ENCODE results near the gene PIN1.
A peak's percentile ranks its signal among the peaks of the same experiment; 100 is the strongest.
"Not testable (repeated sequence)": the region's sequence is repeated elsewhere in the genome, so short reads cannot be mapped to it uniquely, and the experiment has no call there.

The PIN1 gene

DNA sequence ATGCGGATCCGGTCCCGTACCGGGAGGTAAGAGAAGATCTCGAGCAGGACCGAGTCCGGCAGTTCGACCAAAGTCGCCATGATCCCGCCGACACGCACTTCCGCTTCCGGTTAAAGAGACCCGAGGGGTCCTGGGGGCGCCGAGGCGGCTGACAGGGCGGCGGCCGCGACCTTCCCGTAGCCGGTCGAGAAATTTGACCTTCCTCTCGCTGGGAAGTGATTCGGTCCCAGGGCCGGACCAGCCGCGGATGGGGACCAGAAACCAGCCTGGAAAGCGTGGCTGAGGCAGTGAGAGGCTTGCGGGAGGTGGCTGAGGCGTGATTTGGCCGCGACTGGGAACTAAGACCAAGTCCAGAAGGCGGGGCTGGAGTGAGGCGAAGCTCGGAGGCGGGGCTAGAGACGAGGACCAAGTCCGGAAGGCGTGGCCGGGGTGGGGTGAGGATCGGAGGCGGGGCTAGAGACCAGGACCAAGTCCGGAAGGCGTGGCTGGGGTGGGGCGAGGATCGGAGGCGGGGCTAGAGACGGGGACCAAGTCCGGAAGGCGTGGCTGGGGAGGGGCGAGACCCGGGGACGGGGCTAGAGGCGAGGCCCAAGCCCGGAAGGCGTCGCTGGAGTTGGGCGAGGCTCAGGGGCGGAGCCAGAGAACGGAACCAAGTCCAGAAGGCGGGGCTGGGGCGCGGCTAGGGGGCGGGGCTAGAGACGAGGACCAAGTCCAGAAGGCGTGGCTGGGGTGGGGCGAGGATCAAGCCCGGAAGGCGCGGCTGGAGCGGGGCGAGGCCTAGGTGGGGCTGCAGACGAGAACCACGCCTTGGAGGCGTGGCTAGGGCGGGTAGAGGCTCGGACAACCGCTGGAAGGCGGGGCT, 16.2 kb upstream of the PIN1 start, which contains the start of gene FBXL12:
TSS of gene FBXL12 (minus strand) at position 346 of the 862 bp plus-strand sequence. CDS start at position 80, 266 bp downstream.
- peak; percentile 88 for DNase-seq

DNA sequence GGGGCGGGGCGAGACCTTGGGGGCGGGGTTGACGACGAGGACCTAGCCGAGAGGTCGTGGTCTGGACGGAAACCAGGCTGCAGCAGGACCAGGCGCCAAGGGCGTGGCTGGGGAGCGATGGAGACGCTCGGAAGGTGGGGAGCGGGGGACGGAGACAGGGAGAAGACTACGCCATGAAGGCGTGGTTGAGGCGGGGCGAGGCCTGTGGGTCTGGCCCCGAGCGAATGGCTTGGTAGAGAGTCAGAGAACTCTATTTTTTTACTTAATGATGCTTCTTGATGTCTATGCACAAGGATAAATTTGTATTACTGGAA, 15.6 kb upstream of the PIN1 start:
- DNase-seq = peak; percentile 80

DNA sequence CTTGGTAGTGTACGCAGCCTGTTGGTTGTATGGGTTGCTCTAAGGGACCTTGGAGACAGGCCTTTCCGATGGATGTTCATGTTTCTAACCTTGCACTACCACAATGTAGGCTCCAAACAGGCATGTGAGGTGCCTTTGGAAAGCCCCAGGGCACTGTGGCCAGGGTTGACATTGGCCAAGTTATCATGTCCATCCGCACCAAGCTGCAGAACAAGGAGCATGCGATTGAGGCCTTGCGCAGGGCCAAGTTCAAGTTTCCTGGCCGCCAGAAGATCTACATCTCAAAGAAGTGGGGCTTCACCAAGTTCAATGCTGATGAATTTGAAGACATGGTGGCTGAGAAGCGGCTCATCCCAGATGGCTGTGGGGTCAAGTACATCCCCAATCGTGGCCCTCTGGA, 15.1 kb upstream of the PIN1 start:
- DNase-seq = not testable (repeated sequence)

DNA sequence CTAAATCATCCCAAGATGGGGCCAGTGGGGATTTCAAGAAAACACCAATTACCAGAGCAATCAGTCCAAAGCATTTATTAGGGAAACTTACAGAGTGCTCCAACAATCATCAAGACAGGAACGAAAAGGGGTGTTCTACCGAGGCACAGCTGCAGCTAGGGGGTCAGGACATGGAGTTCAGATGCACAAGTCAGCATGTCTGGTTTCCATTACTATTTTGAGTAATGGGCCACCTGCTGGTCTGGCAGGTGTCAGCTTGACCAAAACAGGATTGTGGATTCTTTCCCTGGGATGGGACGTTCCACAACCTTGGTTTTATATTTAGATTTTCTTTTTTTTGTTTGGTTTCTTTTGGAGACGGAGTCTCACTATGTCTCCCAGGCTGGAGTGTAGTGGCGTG, 11.3 kb upstream of the PIN1 start:
- no peak for DNase-seq

DNA sequence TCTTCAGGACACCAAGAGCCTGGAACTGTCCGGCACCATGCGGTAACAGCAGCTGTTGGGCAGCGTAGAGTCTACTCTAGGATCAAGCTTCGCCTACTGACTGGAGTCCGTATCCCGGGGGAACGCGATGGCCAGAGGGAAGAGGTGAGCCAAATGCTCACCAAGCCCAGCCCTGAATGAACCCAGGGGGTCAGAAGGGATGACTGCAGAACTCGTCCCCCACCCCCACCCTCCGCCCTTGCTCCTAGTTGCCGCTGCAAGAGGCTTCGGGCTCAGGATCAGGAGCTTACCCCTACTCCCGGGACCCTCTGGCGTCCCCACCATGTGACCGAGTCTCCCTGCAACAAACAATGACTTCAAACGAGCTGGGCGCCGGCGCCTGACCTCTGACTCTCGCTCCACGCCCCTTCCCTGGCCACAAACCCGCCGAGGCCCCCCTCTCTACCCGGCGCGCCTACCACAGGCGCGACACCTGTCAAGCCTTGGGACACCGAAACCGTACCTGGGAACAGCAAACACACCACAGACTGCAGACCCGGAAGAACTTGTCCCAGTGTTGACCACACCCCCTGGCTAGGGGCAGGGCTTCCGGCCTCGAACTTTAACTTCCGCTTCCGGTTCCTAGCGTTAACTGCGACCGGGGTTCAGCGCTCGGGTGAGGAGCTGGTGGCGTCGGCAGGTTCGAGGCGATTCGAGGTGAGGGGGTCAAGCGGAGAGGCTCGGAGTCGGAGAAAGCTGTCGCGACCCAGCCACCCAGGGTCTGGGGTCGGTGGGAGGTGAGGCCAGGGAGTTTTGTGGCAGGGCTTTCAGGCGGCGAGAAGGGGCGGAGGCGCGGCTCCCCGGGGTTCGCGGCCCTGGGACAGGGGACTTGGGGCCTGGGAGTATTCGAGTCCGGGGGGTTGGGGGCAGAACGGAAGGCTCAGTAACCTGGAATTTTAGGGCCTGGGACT, 7.6 kb upstream of the PIN1 start, which contains the start of gene UBL5:
TSS of gene UBL5 (plus strand) at position 630 of the 950 bp plus-strand sequence. CDS start 420 bp downstream, outside the sequence.
- DNase-seq = peak; percentile 20

DNA sequence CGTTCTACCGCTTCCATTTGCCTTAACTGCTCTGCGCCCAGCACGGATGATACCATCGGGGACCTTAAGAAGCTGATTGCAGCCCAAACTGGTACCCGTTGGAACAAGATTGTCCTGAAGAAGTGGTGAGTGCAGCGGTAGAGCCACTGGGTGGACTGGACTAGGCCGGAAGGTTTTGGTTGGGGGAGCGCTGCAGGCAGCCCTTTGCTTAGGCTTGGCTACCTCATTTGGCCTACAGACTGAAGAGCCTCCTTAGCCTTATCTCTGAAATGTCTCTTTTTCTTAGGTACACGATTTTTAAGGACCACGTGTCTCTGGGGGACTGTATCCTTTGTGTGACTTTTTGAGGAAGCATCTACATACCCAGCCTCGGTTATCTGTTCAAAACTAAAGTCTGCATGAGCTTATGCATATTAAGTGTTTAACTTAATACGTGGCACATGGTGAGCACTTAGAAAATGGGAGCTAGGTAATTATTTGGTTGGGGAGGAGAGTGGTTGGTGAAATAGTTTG, 6.5 kb upstream of the PIN1 start:
- DNase-seq = no peak

DNA sequence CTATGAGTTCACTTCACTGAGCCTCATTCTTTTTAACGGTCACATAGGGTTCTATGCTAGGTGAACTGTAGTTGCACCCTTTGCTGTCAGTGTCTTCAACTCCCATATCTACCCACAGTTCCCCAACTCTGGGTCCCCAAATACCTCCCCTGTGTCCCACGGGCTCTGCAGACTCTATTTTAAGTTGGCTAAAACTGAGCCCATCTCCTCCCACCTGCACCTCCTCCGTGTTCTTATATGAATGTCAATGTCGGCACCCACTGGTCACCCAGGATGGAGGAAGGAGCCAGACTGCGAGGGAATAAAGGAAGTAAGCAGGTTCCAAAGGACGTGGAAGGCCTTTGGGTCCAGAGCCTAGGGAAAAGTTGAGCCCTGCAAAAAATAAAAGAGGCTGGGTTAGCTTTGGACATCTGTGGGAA, 802 bp upstream of the PIN1 start:
- DNase-seq = no peak

DNA sequence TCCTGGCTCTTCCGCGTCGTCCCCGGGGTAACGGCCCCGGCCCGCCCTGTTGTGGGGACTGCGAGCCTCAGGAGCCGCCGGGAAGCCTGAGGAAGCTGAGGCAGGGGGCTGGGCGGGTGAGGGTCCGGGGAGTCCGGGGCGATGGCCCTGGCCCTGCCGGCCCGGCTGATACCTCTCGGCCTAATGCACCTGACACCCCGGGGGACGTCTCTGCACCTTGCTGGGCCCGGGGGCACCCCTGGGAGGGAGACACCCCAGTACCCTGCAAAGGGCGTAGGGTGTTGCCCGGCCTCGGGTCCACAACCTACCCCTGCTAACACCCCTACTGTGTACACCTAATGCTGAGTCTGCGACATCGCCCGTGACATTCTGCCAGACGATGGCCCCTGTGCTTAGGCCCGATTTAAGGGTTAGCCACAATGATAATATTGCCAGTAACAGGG, 410 bp downstream of the PIN1 start:
- DNase-seq = no peak

DNA sequence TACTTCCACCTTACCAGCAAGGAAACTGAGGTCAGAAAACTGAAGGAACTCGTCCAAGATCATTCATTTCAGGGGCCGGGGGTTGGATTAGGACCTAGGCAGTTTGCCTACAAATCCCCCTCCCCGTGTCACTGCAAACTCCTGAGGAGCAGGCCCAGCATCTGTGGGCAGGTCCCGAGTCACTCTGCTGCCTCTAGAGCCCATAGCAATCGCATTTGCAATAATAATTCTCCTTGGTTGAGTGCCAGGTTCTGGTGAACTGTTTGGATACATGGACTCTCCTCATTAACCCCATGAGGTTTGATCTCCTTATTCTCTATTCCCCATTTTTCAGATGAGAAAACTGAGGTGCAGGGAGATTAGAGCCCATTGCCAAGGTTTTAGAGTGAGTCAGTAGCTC, 903 bp downstream of the PIN1 start:
- no peak for DNase-seq

DNA sequence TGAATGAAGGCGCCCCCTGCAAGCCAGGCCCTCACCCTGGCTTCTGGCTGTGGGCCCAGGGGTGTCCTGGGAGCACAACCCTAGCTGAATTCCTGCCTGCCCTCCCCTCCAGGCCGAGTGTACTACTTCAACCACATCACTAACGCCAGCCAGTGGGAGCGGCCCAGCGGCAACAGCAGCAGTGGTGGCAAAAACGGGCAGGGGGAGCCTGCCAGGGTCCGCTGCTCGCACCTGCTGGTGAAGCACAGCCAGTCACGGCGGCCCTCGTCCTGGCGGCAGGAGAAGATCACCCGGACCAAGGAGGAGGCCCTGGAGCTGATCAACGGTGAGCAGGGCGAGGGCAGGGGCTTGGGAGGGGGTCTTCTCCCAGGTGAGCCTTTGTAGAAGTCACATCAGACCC, 3.2 kb downstream of the PIN1 start:
- DNase-seq = no peak

DNA sequence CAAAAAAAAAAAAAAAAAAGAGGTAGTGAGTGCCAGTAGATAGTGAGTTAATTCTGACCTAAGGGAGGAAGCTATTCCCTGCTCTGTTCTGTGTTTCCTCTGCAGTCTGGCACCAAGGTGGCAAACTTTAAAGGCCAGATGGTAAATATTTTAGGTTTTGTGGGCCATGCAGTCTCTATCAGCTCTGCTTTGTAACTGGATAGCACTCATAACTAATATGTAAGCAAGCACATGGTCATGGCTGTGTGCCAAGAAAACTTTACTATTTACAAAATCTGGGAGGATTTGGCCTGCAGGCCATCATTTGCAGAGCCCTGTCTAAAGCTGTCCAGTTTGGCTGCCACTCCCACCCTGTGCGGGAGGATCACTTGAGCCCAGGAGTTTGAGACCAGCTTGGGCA, 4.3 kb downstream of the PIN1 start:
- DNase-seq = no peak

DNA sequence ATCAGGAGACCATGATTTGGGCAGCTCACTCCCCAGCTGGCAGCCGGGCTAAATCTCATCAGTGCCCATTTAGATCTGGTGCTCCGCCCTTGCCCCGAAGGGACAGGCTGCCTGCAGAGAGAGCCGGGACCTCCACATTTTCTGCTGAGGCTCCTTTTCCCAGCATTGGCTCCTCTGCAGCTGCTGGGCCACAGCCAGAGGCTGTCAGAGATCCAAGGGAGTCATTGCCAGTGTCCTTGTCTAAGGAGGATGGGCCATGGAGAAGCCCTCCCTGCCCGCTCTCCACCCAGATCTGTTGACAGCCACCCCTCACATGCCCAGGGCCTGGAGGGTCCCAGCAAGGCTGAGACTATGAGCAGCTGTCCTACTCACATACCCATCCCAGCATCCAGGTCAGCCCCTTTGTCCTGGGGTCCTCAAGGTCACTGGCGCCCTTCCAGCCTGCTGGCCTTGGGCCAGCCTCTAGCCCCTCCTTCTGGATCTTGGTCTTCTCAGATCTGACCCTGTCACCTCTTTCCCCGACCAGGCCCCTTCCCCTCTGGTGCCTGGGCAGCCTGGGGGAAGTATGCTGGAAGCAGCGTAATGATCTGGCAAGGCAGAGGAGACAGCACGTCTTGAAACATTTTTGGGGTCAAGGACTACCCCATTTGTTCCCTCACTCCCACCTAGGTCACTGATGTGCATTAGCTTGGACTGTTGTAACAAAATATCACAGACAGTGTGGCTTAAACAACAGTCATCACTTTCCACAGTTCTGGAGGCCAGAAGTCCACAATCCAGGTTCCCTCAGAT, 7.9 kb downstream of the PIN1 start:
- no peak for DNase-seq

DNA sequence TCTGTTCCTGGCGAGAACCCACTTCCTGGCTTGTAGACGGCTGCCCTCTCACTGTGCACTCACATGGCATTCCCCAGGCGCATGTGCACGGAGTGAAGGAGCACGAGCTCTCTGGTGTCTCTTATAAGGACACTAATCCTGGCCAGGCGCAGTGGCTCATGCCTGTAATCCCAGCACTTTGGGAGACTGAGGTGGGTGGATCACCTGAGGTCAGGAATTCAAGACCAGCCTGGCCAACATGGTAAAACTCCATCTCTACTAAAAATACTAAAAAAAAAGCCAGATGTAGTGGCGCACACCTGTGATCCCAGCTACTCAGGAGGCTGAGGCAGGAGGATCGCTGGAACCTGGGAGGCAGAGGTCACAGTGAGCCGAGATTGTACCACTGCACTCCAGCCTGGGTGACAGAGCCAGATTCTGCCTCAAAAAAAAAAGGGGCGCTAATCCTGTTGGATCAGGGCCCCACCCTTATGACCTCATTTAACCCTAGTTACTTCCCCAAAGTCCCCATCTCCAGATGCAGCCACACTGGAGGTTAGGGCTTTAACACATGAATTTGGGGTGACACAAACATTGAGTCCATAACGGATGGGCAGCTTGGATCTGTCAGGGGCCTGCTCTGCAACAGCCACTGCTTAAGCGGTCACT, 8.6 kb downstream of the PIN1 start:
- DNase-seq = not testable (repeated sequence)

DNA sequence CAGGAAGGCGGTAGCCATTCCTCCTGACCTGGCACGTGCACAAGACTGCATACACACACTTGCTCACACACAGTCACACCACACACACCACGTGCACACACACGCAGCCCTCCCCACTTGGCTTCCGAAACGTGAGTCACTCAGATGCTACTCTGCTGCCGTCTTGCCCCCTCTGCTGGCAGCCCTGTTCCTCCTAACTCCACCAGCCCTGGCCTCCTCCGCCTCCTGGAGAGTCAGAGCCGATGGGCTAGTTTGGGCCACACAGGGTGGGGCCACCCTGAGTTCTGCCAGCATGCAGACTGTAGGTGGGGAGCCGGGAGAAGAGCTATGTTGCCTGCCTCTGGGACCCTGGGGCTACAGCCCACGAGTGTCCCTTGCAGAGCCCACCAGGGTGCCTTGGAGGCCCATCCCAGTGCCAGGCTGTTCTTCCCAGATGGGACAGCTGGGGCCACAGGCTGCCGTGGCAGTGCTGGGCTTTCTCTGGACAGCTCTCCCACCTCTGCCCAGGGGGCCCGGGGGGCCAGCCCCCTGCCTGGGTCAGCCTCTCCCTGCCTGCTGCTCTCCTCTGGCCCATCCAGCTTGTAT, 12.1 kb downstream of the PIN1 start:
- DNase-seq = no peak

DNA sequence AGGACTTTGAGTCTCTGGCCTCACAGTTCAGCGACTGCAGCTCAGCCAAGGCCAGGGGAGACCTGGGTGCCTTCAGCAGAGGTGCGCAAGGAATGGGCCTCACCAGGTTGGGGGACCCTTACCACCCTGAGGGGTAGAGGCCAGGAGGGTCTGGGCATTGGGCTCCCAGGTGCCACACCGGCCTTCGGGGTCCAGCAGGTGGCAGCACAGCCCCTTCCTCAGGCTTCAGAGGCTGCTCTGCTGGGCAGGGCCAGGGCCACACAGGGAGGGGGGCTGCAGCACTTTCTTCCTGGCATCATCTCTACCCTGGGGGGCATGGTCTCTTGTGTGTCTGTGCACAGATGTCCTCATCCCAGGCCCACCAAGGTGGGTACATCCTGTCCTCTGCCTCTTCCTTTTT, 12.9 kb downstream of the PIN1 start:
- no peak for DNase-seq

DNA sequence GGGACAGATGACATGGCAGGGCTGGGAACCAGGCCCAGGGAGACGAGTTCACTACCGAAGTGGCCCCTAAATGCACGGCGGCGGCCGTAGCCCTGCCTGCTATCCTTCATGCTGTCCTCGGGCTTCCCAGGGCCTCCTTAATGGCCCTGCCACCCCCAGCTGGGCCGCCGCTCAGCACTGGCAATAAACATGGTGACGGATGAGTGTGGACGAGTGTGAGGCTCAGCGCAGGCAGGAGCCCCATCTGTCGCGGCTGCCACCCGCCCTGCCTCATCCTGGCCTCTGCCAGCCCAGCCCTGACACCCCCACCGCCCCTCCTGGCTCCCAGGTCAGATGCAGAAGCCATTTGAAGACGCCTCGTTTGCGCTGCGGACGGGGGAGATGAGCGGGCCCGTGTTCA, 13.6 kb downstream of the PIN1 start:
- no peak for DNase-seq

DNA sequence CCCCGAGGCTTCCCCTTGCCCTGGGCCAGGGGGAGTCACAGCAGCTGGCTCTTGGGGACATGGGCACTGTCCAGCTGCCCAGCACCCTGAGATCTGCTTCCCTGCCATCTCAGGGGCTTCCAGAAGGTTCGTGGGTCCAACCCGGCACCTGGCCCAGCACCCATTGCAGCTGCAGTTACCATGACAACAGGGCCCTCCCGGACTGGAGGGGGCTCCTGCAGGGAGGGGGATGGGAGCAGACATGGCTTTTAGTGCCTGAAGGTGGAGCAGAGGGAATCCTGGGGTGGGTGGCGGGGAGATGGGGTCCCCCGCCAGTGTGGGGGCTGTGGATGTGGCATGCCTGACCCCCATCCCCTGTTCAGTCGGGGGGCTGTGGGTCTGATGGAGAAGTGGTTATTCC, 14.7 kb downstream of the PIN1 start:
- DNase-seq = no peak

DNA sequence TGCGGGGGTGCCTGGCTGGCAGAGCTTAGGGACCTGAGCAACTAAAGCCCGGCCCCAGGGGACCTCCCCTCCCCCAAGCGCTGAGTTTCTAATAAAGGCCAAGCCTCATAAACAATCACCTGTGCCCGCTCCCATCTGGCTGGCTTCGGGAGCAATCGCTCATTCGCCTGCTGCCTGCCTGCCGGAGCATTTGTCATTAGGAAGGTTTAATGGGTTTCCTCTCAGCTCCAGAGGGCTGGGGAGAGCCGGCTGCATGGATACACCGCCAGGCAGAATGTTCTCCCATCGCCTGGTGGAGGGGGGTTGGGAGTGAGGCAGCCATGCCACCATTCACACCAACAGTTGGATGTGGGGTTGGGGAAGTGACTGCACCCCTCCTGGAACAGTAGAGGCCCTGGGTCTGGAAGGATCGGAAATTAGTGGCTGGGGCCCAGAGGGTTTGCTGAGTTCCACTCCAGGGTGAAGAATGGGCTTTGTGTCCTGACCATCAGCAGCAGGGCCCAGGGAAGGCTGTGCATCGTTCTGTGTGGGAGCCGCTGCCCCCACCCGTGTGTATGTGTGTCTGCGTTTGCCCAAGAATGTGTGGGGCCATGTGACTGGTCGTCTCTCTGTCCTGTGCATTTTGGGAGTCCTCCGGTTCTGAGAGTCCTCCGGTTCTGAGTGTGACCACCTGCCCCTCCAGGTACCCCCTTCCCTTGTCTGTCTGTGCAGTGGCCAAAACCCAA, 15.3 kb downstream of the PIN1 start:
- no peak for DNase-seq

DNA sequence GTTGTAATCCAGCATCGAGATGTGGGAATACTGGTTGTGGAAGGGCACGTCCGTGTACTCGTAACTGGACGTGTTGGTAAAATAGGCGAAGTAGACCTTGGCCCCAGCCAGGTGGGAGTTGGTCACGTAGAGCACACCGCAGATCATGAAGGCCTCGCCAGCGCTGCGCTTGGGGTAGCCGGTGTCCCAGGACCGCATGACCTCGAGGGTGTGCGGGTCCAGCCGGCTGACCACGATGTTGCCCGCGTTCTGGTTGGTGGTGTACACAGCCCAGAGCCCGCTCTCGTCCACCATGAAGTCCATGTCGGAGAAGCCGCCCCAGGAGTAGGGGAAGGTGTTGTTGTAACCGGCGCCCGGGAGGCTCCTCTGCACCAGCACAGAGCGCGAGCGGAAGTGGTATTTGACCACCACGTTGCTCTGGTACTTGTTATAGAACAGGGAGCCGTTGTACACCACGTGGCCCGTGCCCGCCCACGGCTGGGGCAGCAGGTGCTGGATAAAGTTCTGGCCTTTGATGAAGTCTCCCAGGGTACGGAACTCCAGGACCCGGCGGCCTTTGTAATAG, 19.2 kb downstream of the PIN1 start:
- no peak for DNase-seq

DNA sequence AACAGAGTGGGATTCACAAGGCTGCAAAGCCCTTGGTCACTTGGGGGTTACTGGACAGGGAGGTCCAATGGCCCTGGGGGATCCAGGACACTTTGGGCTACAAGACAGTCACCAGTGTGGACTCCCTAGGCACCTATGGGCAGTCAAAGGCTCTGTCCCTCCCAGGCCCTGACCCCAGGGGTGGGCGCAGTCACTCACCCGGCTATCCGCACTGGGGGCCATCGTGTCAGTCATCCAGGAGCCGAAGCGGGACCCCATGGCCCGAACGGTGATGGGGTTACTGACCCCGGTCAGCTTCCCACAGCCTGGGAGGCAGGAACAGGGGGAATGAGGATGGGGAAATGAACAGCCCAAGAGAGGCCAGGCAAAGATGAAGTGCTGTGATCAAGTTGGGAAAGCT, 21.5 kb downstream of the PIN1 start:
- DNase-seq = no peak
